Activated B cell treated with CpG ODN at 0.5 μM for 24 hours (primary cell): ENCODE measurements around the gene SHISA4. TPM values are rescaled to one million over a fixed set of nuclear protein-coding genes. Genes with fewer than 3 reads are reported as not detected.
"Not testable (repeated sequence)": the region's sequence is repeated elsewhere in the genome, so short reads cannot be mapped to it uniquely, and the experiment has no call there.

Experiments
- ATAC-seq: fragments of 200-7000 bp; cut with Tn5 transposase; one replicate; pipeline ENCODE4 v1.10.0; 2021; ENCODE audit warnings: low read depth, mild to moderate bottlenecking, moderate library complexity
- CTCF ChIA-PET: fragments of 350-600 bp; sonication (Branson Sonifier 250); formaldehyde crosslinking; loops from one replicate; lab custom pipeline; 2021; ENCODE audit warnings: antibody characterized with exemption; lab: Charles Lee
- POLR2A ChIA-PET: fragments of 350-600 bp; sonication (Branson Sonifier 250); formaldehyde crosslinking; loops from one replicate; lab custom pipeline; 2021; ENCODE audit warnings: antibody characterized with exemption; lab: Charles Lee
- DNase-seq: peaks from one replicate; pipeline ENCODE4 v3.0.0; 2022
- H3K27ac Mint-ChIP-seq: one replicate; pipeline ENCODE4 v1.8.0; 2020; ENCODE audit warnings: mixed read lengths
- H3K27me3 Mint-ChIP-seq: one replicate; pipeline ENCODE4 v1.8.0; 2021; ENCODE audit warnings: mixed read lengths
- H3K36me3 Mint-ChIP-seq: one replicate; pipeline ENCODE4 v1.8.0; 2021; ENCODE audit warnings: low read depth, mixed read lengths
- H3K4me1 Mint-ChIP-seq: one replicate; pipeline ENCODE4 v1.8.0; 2021; ENCODE audit warnings: mixed read lengths
- H3K4me3 Mint-ChIP-seq: one replicate; pipeline ENCODE4 v1.8.0; 2020; ENCODE audit warnings: mild to moderate bottlenecking, mixed read lengths
- H3K9me3 Mint-ChIP-seq: one replicate; pipeline ENCODE4 v1.8.0; 2020; ENCODE audit warnings: mixed read lengths
- intact Hi-C: fragments of 100-400 bp; cut with micrococcal nuclease; formaldehyde crosslinking; loops from one replicate; pipeline ENCODE4 v1.15.1; 2024
- total RNA-seq: library from RNA; stranded (reverse); gene quantifications from 2 replicates; pipeline ENCODE4 v1.2.3, GENCODE V29; 2022
- TF ChIP-seq, protein P1 (sequence below): fragments of 200-600 bp; IDR thresholded peaks from one replicate; pipeline ENCODE4 v1.8.0; 2022; ENCODE audit warnings: antibody characterized with exemption, mild to moderate bottlenecking

The SHISA4 gene
- total RNA-seq, 1 donor from 2014 or later: 0.35 TPM

DNA sequence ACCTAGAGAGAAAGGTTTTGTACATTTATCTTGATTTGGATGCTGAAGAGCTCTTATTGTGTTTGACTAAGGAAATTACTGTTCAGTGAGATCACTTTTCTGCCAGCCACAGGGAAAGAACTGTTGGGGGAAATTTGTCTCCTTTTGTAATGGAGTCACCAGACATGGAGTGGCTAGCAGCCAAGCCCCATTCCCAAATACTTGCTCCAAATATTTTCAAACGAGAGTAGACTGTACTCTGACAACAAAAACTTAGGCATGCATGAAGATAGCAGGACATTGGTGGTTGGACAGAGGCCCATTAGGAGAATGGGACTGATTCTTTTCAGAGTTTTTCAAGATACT is 38.7 kb upstream of the SHISA4 start:
- TF ChIP-seq, protein P1, sequence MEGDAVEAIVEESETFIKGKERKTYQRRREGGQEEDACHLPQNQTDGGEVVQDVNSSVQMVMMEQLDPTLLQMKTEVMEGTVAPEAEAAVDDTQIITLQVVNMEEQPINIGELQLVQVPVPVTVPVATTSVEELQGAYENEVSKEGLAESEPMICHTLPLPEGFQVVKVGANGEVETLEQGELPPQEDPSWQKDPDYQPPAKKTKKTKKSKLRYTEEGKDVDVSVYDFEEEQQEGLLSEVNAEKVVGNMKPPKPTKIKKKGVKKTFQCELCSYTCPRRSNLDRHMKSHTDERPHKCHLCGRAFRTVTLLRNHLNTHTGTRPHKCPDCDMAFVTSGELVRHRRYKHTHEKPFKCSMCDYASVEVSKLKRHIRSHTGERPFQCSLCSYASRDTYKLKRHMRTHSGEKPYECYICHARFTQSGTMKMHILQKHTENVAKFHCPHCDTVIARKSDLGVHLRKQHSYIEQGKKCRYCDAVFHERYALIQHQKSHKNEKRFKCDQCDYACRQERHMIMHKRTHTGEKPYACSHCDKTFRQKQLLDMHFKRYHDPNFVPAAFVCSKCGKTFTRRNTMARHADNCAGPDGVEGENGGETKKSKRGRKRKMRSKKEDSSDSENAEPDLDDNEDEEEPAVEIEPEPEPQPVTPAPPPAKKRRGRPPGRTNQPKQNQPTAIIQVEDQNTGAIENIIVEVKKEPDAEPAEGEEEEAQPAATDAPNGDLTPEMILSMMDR: no peak
- intact Hi-C loops: no loop called here
- no peak overlapping the region for H3K4me3 Mint-ChIP-seq
- H3K27me3 Mint-ChIP-seq: no peaks in the 10 kb centered on the region
- no peak overlapping the region for H3K27ac Mint-ChIP-seq
- CTCF ChIA-PET: no interaction called here
- POLR2A ChIA-PET: interaction anchor here (0.5 kb wide), 1 partner anchor 513 kb away, joined by 6 read pairs; no protein-coding TSS in a partner anchor
- ATAC-seq (no peak), DNase-seq (no peak)
- no peaks in the 10 kb centered on the region for H3K4me1 Mint-ChIP-seq
- H3K36me3 Mint-ChIP-seq: peaks cover 71% of the 10 kb centered on the region
- H3K9me3 Mint-ChIP-seq: no peaks in the 10 kb centered on the region

DNA sequence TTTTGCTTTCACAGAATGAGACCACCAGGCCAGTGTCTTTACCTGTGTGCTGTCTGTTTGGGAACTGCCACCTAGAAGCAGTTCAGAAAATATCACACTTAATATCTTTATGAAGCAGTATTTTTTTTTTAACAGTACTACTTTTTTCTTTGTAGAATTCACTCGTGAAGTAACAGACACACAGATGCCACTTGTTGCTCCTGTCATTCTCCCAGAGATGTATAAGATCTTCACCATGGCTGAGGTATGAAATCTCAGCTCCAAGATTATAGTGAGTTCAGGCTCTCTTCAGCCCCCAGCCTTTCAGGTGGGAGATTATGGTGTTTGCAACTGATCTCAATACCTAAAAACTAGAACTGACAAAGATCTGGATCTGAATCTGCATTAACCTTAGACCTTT is 36.7 kb upstream of the SHISA4 start:
- Mint-ChIP-seq H3K36me3 (peaks cover 90% of the 10 kb centered on the region), H3K27ac (no peak overlapping the region)
- CTCF ChIA-PET: no interaction called here

DNA sequence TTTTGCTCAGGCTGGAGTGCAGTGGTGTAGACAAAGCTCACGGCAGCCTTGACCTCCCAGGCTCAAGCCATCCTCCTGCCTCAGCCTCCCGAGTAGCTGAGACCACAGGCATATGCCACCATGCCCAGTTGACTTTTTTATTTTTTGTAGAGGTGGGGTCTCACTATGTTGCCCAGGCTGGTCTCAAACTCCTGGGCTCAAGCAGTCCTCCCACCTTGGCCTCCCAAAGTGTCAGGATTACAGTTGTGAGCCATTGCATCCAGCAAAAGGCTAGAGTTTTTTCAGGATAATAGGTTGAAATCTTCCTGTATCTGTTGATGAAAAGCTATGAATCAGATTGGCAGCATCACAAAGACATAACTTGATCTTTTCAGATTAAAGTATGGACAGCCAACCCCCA is 32.0 kb upstream of the SHISA4 start:
- H3K9me3 Mint-ChIP-seq, H3K27ac Mint-ChIP-seq, POLR2A ChIA-PET, DNase-seq, ATAC-seq, H3K4me1 Mint-ChIP-seq, intact Hi-C loops, H3K4me3 Mint-ChIP-seq, CTCF ChIA-PET, H3K27me3 Mint-ChIP-seq: not testable (repeated sequence)
- peaks cover 87% of the 10 kb centered on the region for H3K36me3 Mint-ChIP-seq

More for the DNA sequence above, 36.7 kb upstream of the SHISA4 start:
- Mint-ChIP-seq H3K9me3 (no peaks in the 10 kb centered on the region), H3K4me3 (no peak overlapping the region), H3K4me1 (no peaks in the 10 kb centered on the region), H3K27me3 (no peaks in the 10 kb centered on the region)
- intact Hi-C loops: no loop called here
- POLR2A ChIA-PET: no interaction called here
- TF ChIP-seq, protein P1: no peak
- DNase-seq (no peak), ATAC-seq (no peak)

DNA sequence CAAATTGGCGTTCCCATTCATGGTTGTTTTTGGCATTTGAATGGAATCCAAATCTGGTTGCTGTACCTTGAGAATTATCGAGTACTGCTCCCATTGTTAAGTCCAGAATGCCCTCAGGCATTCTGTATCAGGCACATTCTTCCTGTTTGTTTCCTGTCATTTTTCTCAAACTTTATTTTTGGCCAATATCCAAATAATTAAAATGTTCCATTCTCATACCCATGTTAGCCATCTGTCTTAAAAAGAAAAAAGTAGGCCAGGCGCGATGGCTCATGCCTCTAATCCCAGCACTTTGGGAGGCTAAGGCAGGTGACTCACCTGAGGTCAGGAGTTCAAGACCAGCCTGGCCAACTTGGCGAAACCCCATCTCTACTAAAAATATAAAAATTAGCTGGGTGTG is 29.3 kb upstream of the SHISA4 start:
- POLR2A ChIA-PET: no interaction called here
- H3K9me3 Mint-ChIP-seq: no peaks in the 10 kb centered on the region
- CTCF ChIA-PET: no interaction called here
- H3K4me3 Mint-ChIP-seq: no peak overlapping the region
- H3K4me1 Mint-ChIP-seq: no peaks in the 10 kb centered on the region
- ATAC-seq (no peak), DNase-seq (no peak)
- no peak overlapping the region for H3K27ac Mint-ChIP-seq
- H3K36me3 Mint-ChIP-seq: peaks cover 84% of the 10 kb centered on the region
- intact Hi-C loops: no loop called here
- no peaks in the 10 kb centered on the region for H3K27me3 Mint-ChIP-seq
- TF ChIP-seq, protein P1: no peak

DNA sequence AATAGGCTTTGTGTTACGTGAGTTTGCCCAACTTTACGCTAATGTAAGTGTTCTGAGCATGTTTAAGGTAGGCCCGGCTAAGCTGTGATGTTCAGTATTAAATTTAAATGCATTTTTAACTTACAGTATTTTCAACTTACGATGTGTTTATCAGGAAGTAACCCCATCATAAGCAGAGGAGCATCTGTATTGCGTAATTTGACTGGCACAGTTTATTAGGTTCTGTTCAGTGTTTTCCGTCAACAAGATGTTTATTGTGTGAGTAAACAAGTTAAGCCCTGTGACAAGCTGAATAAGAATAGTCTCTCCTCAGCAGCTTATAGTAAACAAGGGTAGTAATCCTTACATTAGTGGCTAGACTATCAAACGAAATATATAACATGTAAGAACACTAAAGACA is 27.2 kb upstream of the SHISA4 start:
- H3K4me1 Mint-ChIP-seq: peaks cover 5% of the 10 kb centered on the region
- intact Hi-C loops: no loop called here
- no peak for DNase-seq
- peaks cover 79% of the 10 kb centered on the region for H3K36me3 Mint-ChIP-seq
- TF ChIP-seq, protein P1: no peak
- POLR2A ChIA-PET: no interaction called here
- no peaks in the 10 kb centered on the region for H3K27me3 Mint-ChIP-seq
- CTCF ChIA-PET: no interaction called here
- no peaks in the 10 kb centered on the region for H3K9me3 Mint-ChIP-seq
- no peak for ATAC-seq
- no peak overlapping the region for H3K4me3 Mint-ChIP-seq
- H3K27ac Mint-ChIP-seq: no peak overlapping the region

DNA sequence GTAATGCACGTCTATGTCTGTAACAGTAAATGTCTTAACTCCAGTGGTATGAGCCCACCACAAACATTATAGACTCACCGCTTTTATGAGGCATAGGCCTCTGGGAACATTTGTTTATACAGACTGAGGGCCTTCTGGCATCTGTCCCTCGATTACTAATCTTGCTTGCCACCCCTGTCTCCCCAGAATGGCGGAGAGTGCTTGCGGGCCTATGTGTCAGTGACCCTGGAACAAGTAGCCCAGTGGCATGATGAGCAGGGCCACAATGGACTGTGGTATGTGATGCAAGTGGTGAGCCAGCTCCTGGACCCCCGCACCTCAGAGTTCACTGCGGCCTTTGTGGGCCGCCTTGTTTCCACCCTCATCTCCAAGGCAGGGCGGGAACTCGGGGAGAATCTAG is 18.3 kb upstream of the SHISA4 start:
- no peak overlapping the region for H3K27ac Mint-ChIP-seq
- ATAC-seq: no peak
- CTCF ChIA-PET: no interaction called here
- H3K27me3 Mint-ChIP-seq: no peaks in the 10 kb centered on the region
- no peaks in the 10 kb centered on the region for H3K9me3 Mint-ChIP-seq
- POLR2A ChIA-PET: no interaction called here
- intact Hi-C loops: no loop called here
- peaks cover 7% of the 10 kb centered on the region for H3K4me1 Mint-ChIP-seq
- TF ChIP-seq, protein P1: no peak
- H3K36me3 Mint-ChIP-seq: peaks cover 89% of the 10 kb centered on the region
- no peak overlapping the region for H3K4me3 Mint-ChIP-seq
- no peak for DNase-seq
